GM12878 (cell line): Measurements from ENCODE around the gene HRH2. TPM values are rescaled to one million over a fixed set of nuclear protein-coding genes. Genes with fewer than 3 reads are reported as not detected.
A peak's percentile ranks its signal among the peaks of the same experiment; 100 is the strongest.

Source experiments
- ATAC-seq: fragments of 200-7000 bp; cut with Tn5 transposase; 3 replicates; pipeline ENCODE4 v1.9.1; 2020; ENCODE audit warnings: mild to moderate bottlenecking, moderate library complexity
- BruUV-seq: library from RNA; stranded (reverse); fragments of 400-500 nt; replicated peaks from 2 replicates; lab custom pipeline; 2021; lab: Mats Ljungman, UMichigan
- CTCF ChIA-PET: fragments of 300-600 bp; sonication (Branson Sonifier 250); formaldehyde crosslinking; extraction: SDS; loops from one replicate; lab custom pipeline; 2021; ENCODE audit warnings: inconsistent platforms; lab: Yijun Ruan, JAX
- POLR2A ChIA-PET: fragments of 350-600 bp; formaldehyde crosslinking; extraction: SDS; loops from one replicate; lab custom pipeline; 2021; ENCODE audit warnings: inconsistent platforms; lab: Charles Lee
- RAD21 ChIA-PET: fragments of 300-600 bp; sonication (Branson Sonifier 250); formaldehyde crosslinking; loops from one replicate; lab custom pipeline; 2023; ENCODE audit warnings: antibody characterized with exemption; ENCODE audit not compliant: unreplicated experiment; lab: Charles Lee
- SMC1A ChIA-PET: fragments of 300-600 bp; sonication (Branson Sonifier 250); formaldehyde crosslinking; loops from one replicate; lab custom pipeline; 2023; ENCODE audit not compliant: unreplicated experiment, uncharacterized antibody; lab: Charles Lee
- DNase-seq: peaks from one replicate; pipeline ENCODE4 v3.0.0-alpha.2; 2011; ENCODE audit warnings: low read depth, low spot score
- FAIRE-seq: peaks from 3 replicates; lab custom pipeline; 2011; peaks lifted over from hg19 to GRCh38; lab: Jason Lieb, UNC
- H2AFZ ChIP-seq: 2 replicates; pipeline ENCODE4 v1.6.0; 2011; ENCODE audit warnings: low read depth, low read length, control low read depth; ENCODE audit not compliant: control insufficient read depth
- H3K27ac ChIP-seq: 2 replicates; pipeline ENCODE4 v1.5.1; 2011; ENCODE audit warnings: control low read depth; ENCODE audit not compliant: control insufficient read depth, insufficient read depth
- H3K27me3 ChIP-seq, 2 experiments: replicated peaks in 1 of 2; 2 replicates each; pipeline versions ENCODE4 v1.6.0 to v1.6.1; 2011; ENCODE audit warnings: low read length in 1 of 2; ENCODE audit not compliant: control insufficient read depth in 2 of 2, insufficient read depth in 2 of 2
- H3K36me3 ChIP-seq, 2 experiments: 2 replicates each; pipeline ENCODE4 v1.5.1; 2011; ENCODE audit warnings: low read length in 1 of 2; ENCODE audit not compliant: control insufficient read depth in 2 of 2, insufficient read depth in 2 of 2
- H3K4me1 ChIP-seq: 2 replicates; pipeline ENCODE4 v1.6.1; 2011; ENCODE audit warnings: mild to moderate bottlenecking, low read length, moderate library complexity, mixed read lengths; ENCODE audit not compliant: control insufficient read depth, insufficient read depth
- H3K4me2 ChIP-seq: 2 replicates; pipeline ENCODE4 v1.6.0; 2011; ENCODE audit warnings: control low read depth; ENCODE audit not compliant: control insufficient read depth, insufficient read depth
- H3K4me3 ChIP-seq: fragments of 200-600 bp; sonication (generic); 2 replicates; pipeline ENCODE4 v1.5.1; 2016
- H3K79me2 ChIP-seq: 2 replicates; pipeline ENCODE4 v1.6.0; 2011; ENCODE audit warnings: low read length; ENCODE audit not compliant: control insufficient read depth, insufficient read depth
- H3K9ac ChIP-seq: 2 replicates; pipeline ENCODE4 v1.8.0; 2011; ENCODE audit warnings: low read length, control low read depth, mixed read lengths; ENCODE audit not compliant: control insufficient read depth, insufficient read depth
- H3K9me3 ChIP-seq: replicated peaks from 3 replicates; pipeline ENCODE4 v1.5.1; 2011; ENCODE audit warnings: mild to moderate bottlenecking, low read length; ENCODE audit not compliant: control insufficient read depth, insufficient read depth
- H4K20me1 ChIP-seq: 2 replicates; pipeline ENCODE4 v1.6.0; 2011; ENCODE audit not compliant: control insufficient read depth, insufficient read depth
- ASH2L ChIP-seq: fragments of 300-600, 200-600 bp; sonication (generic); IDR thresholded peaks from 2 replicates; pipeline ENCODE4 v1.6.1; 2017; ENCODE audit warnings: low read depth, mild to moderate bottlenecking, borderline replicate concordance
- BMI1 ChIP-seq: fragments of 450-650 bp; IDR thresholded peaks from 2 replicates; pipeline ENCODE4 v1.6.1; 2016; ENCODE audit warnings: mild to moderate bottlenecking, moderate library complexity, borderline replicate concordance
- CBX3 ChIP-seq: fragments of 200-600 bp; sonication (generic); IDR thresholded peaks from 2 replicates; pipeline ENCODE4 v1.6.1; 2016; ENCODE audit warnings: low read depth, borderline replicate concordance
- HCFC1 ChIP-seq: fragments of 150-350 bp; IDR thresholded peaks from 2 replicates; pipeline ENCODE4 v1.6.1; 2014; ENCODE audit warnings: low read length
- KAT2A ChIP-seq: conservative IDR thresholded peaks from 2 replicates; pipeline ENCODE4 v1.6.1; 2011; ENCODE audit warnings: low read depth, low read length; ENCODE audit not compliant: control insufficient read depth
- LARP7 ChIP-seq: fragments of 450-650 bp; IDR thresholded peaks from 2 replicates; pipeline ENCODE4 v1.6.1; 2017; ENCODE audit warnings: mild to moderate bottlenecking
- MEF2B ChIP-seq: fragments of 450-650 bp; IDR thresholded peaks from 2 replicates; pipeline ENCODE4 v1.6.1; 2018; ENCODE audit warnings: mild to moderate bottlenecking, moderate library complexity; ENCODE audit not compliant: partially characterized antibody, poor library complexity, severe bottlenecking
- NRF1 ChIP-seq: conservative IDR thresholded peaks from 2 replicates; pipeline ENCODE4 v1.6.1; 2011; ENCODE audit warnings: mild to moderate bottlenecking, low read depth, low read length, improper control_type of control experiment
- PBX3 ChIP-seq: IDR thresholded peaks from 2 replicates; pipeline ENCODE4 v1.6.1; 2011; ENCODE audit warnings: mild to moderate bottlenecking, low read depth, low read length, moderate library complexity; ENCODE audit not compliant: insufficient replicate concordance
- PKNOX1 ChIP-seq: fragments of 450-650 bp; IDR thresholded peaks from 2 replicates; pipeline ENCODE4 v1.6.1; 2016; ENCODE audit warnings: mild to moderate bottlenecking
- POLR2AphosphoS5 ChIP-seq: IDR thresholded peaks from 2 replicates; pipeline ENCODE4 v1.6.1; 2011; ENCODE audit warnings: mild to moderate bottlenecking, low read length, inconsistent platforms
- RUNX3 ChIP-seq: IDR thresholded peaks from 2 replicates; pipeline ENCODE4 v1.6.1; 2012; ENCODE audit warnings: low read length, inconsistent platforms
- SMARCA5 ChIP-seq: fragments of 450-650 bp; IDR thresholded peaks from 2 replicates; pipeline ENCODE4 v1.6.1; 2017; ENCODE audit warnings: mild to moderate bottlenecking
- SP1 ChIP-seq: IDR thresholded peaks from one replicate; pipeline ENCODE4 v1.6.1; 2011; ENCODE audit warnings: low read depth, low read length
- SREBF2 ChIP-seq: IDR thresholded peaks from 2 replicates; pipeline ENCODE4 v1.6.1; 2012; ENCODE audit warnings: mild to moderate bottlenecking, low read length
- YY1 ChIP-seq: IDR thresholded peaks from 2 replicates; pipeline ENCODE4 v1.6.1; 2011; ENCODE audit warnings: low read depth, mild to moderate bottlenecking, low read length
- ZNF274 ChIP-seq: IDR thresholded peaks from one replicate; pipeline ENCODE4 v1.8.0; 2011; ENCODE audit not compliant: insufficient read length, insufficient read depth
- ZNF687 ChIP-seq: fragments of 450-650 bp; IDR thresholded peaks from 2 replicates; pipeline ENCODE4 v1.6.1; 2017; ENCODE audit warnings: mild to moderate bottlenecking, moderate library complexity
- ZSCAN29 ChIP-seq: fragments of 450-650 bp; IDR thresholded peaks from 2 replicates; pipeline ENCODE4 v1.6.1; 2017; ENCODE audit warnings: mild to moderate bottlenecking, moderate library complexity
- WGBS: methylation state at CpG from one replicate; pipeline ENCODE4 v1.1.6; 2016; ENCODE audit warnings: low lambda C conversion rate; ENCODE audit not compliant: insufficient replicate concordance, insufficient coverage; ENCODE audit errors: missing lambda C conversion rate; 5-methylcytosine and 5-hydroxymethylcytosine counted together
- in situ Hi-C: fragments of 300-500 bp; cut with MboI; formaldehyde crosslinking; loops from 9 replicates; pipeline ENCODE4 v1.14.3; 2018; ENCODE audit warnings: mixed read lengths
- intact Hi-C: fragments of 100-400 bp; cut with micrococcal nuclease; formaldehyde crosslinking; loops from one replicate; pipeline ENCODE4 v1.14.2; 2022; ENCODE audit not compliant: unreplicated experiment
- polyA plus RNA-seq, 11 experiments: library from polyadenylated mRNA; depleted of rRNA in 4 of 11; unstranded in 6 of 11; stranded (reverse) in 5 of 11; fragments of >200 nt; fragmentation: Nextera tagmentation in 4 of 11; fragmentation: Illumina TruSeq in 1 of 11; extraction: Ambion mirVana in 4 of 11; extraction: Trizol in 1 of 11; gene quantifications; 1 replicate in 1 of 11; 2 replicates in 10 of 11; pipeline versions ENCODE4 v1.2.1 to v1.2.3, GENCODE V29; 2011 to 2016; ENCODE audit warnings: inconsistent platforms in 2 of 11, missing spikeins in 2 of 11, low read depth in 1 of 11
- total RNA-seq, 4 experiments: library from RNA; depleted of rRNA in 3 of 4; stranded (reverse); fragments of >200 nt in 3 of 4; fragmentation: Illumina TruSeq in 1 of 4; extraction: Trizol in 1 of 4; gene quantifications; 2 replicates each; pipeline versions ENCODE4 v1.2.1 to v1.2.3, GENCODE V29; 2013 to 2021
- TF ChIP-seq, protein P1 (sequence below): IDR thresholded peaks from 2 replicates; pipeline ENCODE4 v1.6.1; 2012; ENCODE audit warnings: low read depth, low read length, improper control_type of control experiment

The HRH2 gene
- total and polyA plus RNA-seq, 10 of the 15 experiments (the other 5 are each of a cell fraction or from before 2014, with no cell fraction given), result 0.01 to 0.05 (median 0.03) TPM; not detected in 7

DNA sequence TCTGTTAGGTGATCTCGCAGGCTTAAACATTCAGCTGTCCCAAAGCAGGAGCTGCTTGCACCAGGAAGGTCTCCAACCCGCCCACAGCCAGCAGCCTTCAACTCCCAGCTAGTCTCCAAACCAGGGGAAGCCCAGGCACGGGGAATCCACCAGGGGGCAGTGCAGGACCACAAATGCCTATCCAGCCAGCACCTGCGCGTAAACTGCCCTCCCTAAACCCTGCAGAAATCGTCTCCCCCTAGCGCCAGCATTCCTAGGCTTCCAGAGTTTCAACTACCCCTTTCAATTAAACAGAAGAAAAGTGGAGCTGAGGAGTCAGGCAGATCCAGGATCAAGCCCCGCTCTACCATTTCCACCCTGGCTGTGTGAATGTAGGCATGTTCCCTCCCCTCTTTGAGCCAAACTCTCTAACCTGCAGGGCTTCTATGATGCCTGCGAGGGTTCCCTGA is 72.0 kb downstream of the HRH2 start (continued):
- no peak for TF ChIP-seq SREBF2
- TF ChIP-seq KAT2A, result no peak
- TF ChIP-seq HCFC1, result no peak
- no peak for TF ChIP-seq RUNX3
- TF ChIP-seq BMI1, result no peak
- TF ChIP-seq CBX3, result no peak
- no peak for TF ChIP-seq ASH2L
- TF ChIP-seq SP1, result peak; percentile 16
- TF ChIP-seq ZSCAN29, result no peak
- peak; percentile 70; the same call in 1 of the 2 replicates for TF ChIP-seq YY1
- no peak for TF ChIP-seq LARP7
- no peak for TF ChIP-seq ZNF274

GRCh38 chr5:175731172-175731571 is 73.3 kb downstream of the HRH2 start:
- H3K9me3 ChIP-seq, result no peaks in the 10 kb centered on the region; the same call in 2 of the 3 replicates
- no peaks in the 10 kb centered on the region for H3K79me2 ChIP-seq
- in situ Hi-C loops, result loop anchor here (25.0 kb wide), 1 partner anchor 856 kb away; no protein-coding TSS in a partner anchor
- H3K4me3 ChIP-seq, result no peak overlapping the region
- ATAC-seq (no peak), DNase-seq (no peak), FAIRE-seq (no peak)
- H3K4me1 ChIP-seq, result no peaks in the 10 kb centered on the region
- no peaks in the 10 kb centered on the region for H4K20me1 ChIP-seq
- 9% methylated on average over 3 of the region's 3 CpGs for WGBS
- SMC1A ChIA-PET, result no interaction called here
- no TSS peak for BruUV-seq
- POLR2A ChIA-PET, result no interaction called here
- RAD21 ChIA-PET, result interaction anchor here (1.5 to 1.9 kb wide), 2 partner anchors 675 to 685 kb away, joined by 3 to 6 read pairs; partner anchors contain the start of gene CLTB
- no peaks in the 10 kb centered on the region for H3K36me3 ChIP-seq
- intact Hi-C loops, result loop anchor here (10.0 kb wide), 2 partner anchors 144 to 684 kb away; partner anchors contain the start of genes CLTB and CPLX2
- CTCF ChIA-PET, result interaction anchor here (0.8 to 2.8 kb wide), 5 partner anchors 12 to 164 kb away, joined by 3 to 6 read pairs (median 5); no protein-coding TSS in a partner anchor
- H3K9ac ChIP-seq, result no peak overlapping the region
- no peak overlapping the region for H3K27ac ChIP-seq
- no peak overlapping the region for H3K4me2 ChIP-seq
- no peak overlapping the region for H2AFZ ChIP-seq
- no peaks in the 10 kb centered on the region for H3K27me3 ChIP-seq
- TF ChIP-seq, protein P1, sequence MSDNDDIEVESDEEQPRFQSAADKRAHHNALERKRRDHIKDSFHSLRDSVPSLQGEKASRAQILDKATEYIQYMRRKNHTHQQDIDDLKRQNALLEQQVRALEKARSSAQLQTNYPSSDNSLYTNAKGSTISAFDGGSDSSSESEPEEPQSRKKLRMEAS, result no peak
- TF ChIP-seq ZNF687 (no peak), NRF1 (no peak), PKNOX1 (no peak), SMARCA5 (no peak), PBX3 (no peak), MEF2B (no peak), POLR2AphosphoS5 (no peak)
